Activated CD4-positive, alpha-beta T cell treated with anti-CD3 and anti-CD28 coated beads, Interleukin-2, amount 50 U/mL, for 1 hour (primary cell): ENCODE data around the gene FAP.

Experiments
- DNase-seq: peaks from one replicate; pipeline ENCODE4 v3.0.0-alpha.2; 2020

The FAP gene

GRCh38 chr2:162184821-162185450 is 58.3 kb downstream of the FAP start:
- no peak for DNase-seq

GRCh38 chr2:162184359-162184758 is 58.9 kb downstream of the FAP start:
- DNase-seq: no peak

GRCh38 chr2:162182395-162182794 is 60.9 kb downstream of the FAP start:
- DNase-seq: no peak

- no peak for DNase-seq
These were observed 65.9 kb downstream of the FAP start for GRCh38 chr2:162177301-162177700.

DNA sequence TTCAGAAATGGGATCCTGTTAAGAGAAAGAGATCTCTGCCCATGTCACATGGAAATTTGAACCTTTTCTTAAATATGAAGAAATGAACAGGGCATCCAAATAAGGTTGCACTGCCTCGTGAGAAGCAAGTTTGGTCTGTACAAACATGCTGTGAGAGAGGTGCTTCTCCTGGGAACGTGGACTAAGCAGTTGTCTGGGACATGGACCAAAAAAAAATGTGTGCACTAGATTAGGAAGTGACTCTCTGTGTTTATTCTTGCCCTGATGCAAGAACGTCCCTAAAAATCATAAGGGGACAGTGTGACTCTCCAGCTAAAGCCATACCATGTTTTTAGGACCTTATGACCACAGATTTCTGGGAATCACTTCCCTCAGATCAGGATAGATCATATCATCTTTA is 67.5 kb downstream of the FAP start:
- no peak for DNase-seq

- no peak for DNase-seq
These were observed 68.5 kb downstream of the FAP start for GRCh38 chr2:162174746-162175145.

DNA sequence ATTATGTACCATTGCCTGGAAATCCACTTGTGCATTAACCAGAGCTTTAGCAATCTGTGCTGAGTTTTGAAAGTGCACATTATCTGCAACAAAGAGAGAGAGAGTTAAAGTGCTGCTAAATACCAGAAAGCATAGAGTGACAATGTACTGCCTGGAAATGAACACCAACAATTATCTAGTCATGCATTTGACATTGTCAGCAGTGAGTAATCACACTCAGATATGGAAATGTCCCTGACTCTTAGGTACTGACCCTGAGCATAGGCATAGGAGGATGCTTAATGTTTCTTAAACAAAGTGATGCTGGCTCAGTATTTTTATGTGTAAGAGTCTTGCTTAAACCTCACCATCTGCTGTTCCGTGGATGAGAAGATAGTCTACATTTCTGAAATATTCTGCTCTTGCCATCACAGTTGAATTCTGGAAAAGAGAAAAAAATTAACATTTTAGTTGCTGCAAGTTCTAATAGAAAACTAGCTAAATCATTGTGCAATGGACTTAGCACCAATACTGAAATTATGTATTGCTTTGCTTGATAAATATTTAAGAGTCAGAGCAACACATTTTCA is 70.4 kb downstream of the FAP start:
- no peak for DNase-seq

GRCh38 chr2:162166745-162167144 is 76.5 kb downstream of the FAP start:
- no peak for DNase-seq

DNA sequence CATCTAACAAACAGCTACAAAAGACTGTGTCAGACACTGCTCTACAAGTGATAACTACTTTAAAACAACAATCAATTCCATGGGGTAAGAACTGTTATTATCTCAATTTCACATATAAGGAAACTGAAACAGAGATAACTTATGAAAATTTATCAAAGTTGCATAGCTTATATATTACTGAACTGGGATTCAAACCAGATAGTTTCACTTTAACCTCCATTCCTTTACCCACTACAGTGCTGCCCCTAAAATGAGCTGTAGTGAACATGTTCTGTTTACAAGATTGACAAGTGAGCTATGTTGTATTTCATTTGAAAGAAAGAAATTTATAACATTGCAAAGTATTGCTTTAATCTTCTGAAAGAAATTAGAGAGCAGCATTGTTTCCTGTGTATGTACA is 77.1 kb downstream of the FAP start:
- DNase-seq: no peak

DNA sequence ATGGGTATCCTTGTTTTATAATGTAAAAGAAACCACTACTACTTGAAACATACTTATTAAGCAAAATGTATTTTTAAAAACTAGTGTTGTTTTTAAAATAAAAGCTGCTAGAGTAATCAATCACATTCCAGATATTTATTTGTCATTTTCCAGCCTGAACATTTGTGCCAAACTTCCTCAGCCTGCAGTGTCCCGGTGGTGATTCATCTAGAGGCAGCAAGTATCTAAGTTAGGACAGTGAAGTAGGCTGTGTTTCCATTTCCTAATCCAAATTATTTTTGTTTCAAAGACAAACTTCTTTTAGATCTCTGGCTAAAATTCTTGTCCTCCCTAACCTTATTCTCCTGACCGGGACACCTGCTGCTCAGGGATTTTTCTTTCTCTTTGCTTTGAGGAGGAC is 78.4 kb downstream of the FAP start:
- no peak for DNase-seq

GRCh38 chr2:162159446-162159845 is 83.8 kb downstream of the FAP start:
- DNase-seq: no peak

- DNase-seq: no peak
These were observed 87.1 kb downstream of the FAP start for GRCh38 chr2:162156149-162156548.

GRCh38 chr2:162155093-162155492 is 88.2 kb downstream of the FAP start:
- no peak for DNase-seq

GRCh38 chr2:162153608-162154224 is 89.5 kb downstream of the FAP start:
- DNase-seq: peak; percentile 48

DNA sequence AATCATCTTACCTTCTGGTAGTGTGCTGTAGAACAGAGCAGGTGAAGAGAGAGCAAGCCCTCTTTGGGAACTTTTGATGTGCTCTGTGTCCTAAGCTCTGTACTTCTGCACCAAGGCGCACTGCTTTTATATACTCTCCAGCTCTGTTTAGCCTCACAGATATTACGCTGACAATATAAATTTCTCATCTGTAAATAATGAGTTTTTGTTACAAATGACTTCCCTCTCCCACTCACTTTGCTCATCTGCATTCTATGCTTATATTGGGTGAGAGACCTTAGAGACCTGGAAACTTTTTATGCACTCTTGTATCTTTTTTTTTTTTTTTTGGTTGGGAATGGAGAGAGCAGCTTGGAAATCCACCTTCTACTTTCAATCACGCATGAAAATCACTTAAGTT is 91.1 kb downstream of the FAP start, which contains the start of gene GCG:
Gene GCG, minus strand, starts transcription at position 101 of the 400 bp plus-strand sequence. CDS start 3,069 bp downstream, outside the sequence.
- no peak for DNase-seq

DNA sequence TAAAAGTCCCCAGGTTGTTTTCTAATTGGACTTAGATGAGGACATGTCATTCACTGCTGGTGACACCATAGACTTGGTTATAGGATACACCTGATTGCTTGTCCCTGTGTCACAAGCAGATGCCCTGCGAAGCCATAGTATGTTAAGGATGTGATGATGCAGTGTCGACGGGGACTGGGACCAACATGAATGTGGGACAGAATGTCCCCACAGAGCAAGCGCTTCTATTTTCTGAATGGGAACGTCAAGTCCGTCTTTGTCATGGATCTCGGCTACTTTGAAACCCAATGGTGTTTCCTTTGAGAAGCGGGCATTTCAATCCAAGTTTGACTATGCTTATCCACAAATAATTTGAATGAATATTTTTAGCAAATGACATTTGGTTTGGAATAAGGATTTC is 93.3 kb downstream of the FAP start:
- DNase-seq: no peak

DNA sequence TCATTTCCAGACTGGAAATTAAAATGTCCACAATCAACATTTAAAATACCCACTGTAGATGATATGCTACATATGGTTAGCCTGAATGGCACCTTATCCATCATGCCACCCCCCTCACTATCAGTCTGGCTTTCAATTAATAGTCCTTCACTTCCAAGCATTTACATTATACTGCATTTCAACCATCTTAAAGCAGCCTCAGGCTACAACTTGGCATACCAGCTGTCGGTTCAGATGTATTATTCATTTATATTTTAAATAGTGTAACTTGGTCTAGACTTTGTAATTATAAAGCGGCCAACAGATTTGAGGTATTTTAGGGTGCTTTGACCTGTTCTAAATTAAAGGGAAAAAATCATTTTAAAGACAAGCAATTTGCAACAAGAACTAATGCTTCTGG is 93.8 kb downstream of the FAP start:
- no peak for DNase-seq

- no peak for DNase-seq
These were observed 94.3 kb downstream of the FAP start for GRCh38 chr2:162148956-162149355.

- no peak for DNase-seq
These were observed 99.3 kb downstream of the FAP start for GRCh38 chr2:162143969-162144368.

- DNase-seq: no peak
These were observed 104.9 kb downstream of the FAP start for GRCh38 chr2:162138310-162138709.

- DNase-seq: no peak
These were observed 115.8 kb downstream of the FAP start for GRCh38 chr2:162127422-162127821.

DNA sequence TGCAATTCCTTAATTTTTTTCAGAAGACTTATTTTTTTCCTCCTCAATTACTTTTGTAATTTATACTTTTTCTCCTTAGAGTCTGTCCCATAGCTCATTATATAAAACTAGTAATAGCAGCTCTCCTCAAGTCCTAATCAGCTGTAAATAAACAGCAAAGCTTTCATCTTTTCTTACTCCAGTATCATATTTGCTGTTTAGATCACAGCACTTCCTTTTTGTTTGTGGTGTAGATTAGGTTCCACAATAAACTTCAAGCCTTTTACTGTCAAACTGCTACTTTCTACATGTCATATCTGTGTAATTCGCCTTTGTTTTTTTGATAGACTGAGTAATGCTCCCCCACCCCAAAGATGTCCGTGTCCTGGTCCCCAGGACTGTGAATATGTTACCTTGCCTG is 116.7 kb downstream of the FAP start:
- no peak for DNase-seq

- DNase-seq: no peak
These were observed 117.1 kb downstream of the FAP start for GRCh38 chr2:162126111-162126519.

- DNase-seq: no peak
These were observed 118.1 kb downstream of the FAP start for GRCh38 chr2:162125138-162125537.
